ENCODE results near the gene CCDC14. TPM values are rescaled to one million over a fixed set of nuclear protein-coding genes. Genes with fewer than 3 reads are reported as not detected.
A peak's percentile ranks its signal among the peaks of the same experiment; 100 is the strongest.

The CCDC14 gene
- total RNA-seq, 1 experiment from 2014 or later, result 52.4 TPM

- no peaks in the 10 kb centered on the region for H3K27me3 Mint-ChIP-seq (ENCODE audit: low read depth)
- peaks cover 6% of the 10 kb centered on the region for H3K36me3 Mint-ChIP-seq
- DNase-seq (ENCODE audit: low spot score) (no peak), ATAC-seq (no peak)
- peaks cover under 1% of the 10 kb centered on the region; the same call in 1 of the 2 replicates for H3K9me3 Mint-ChIP-seq
- CTCF ChIA-PET, result no interaction called here
- TF ChIP-seq RORB (CRISPR knock-in tag; IDR thresholded peaks at IDR 0.05) (no peak), NR3C1 (CRISPR knock-in tag; conservative IDR thresholded peaks at IDR 0.05; ENCODE audit: low read depth) (no peak), IRF2 (CRISPR knock-in tag; IDR thresholded peaks at IDR 0.05; ENCODE audit: borderline replicate concordance, low read depth) (no peak), JUN (CRISPR knock-in tag; IDR thresholded peaks at IDR 0.05) (no peak), ZNF532 (CRISPR knock-in tag; IDR thresholded peaks at IDR 0.05; ENCODE audit: borderline replicate concordance) (no peak), ZNF281 (CRISPR knock-in tag; IDR thresholded peaks at IDR 0.05) (no peak)
- no peak overlapping the region for H3K4me3 Mint-ChIP-seq
- peaks cover 3% of the 10 kb centered on the region; the same call in 1 of the 2 replicates for H3K4me1 Mint-ChIP-seq
- H3K27ac Mint-ChIP-seq, result no peak overlapping the region
- POLR2A ChIA-PET, result interaction anchor here (0.7 kb wide), 1 partner anchor 12 kb away, joined by 3 read pairs; no protein-coding TSS in a partner anchor
Measured at GRCh38 chr3:123914829-123915228, 46.2 kb downstream of the CCDC14 start.

- Mint-ChIP-seq H3K36me3 (no peaks in the 10 kb centered on the region; the same call in 1 of the 2 replicates), H3K4me1 (peaks cover 3% of the 10 kb centered on the region; the same call in 1 of the 2 replicates), H3K27me3 (ENCODE audit: low read depth) (no peaks in the 10 kb centered on the region; the same call in 1 of the 2 replicates), H3K9me3 (no peaks in the 10 kb centered on the region), H3K27ac (no peak overlapping the region), H3K4me3 (no peak overlapping the region)
- no peak for DNase-seq (ENCODE audit: low spot score)
- ChIA-PET POLR2A (no interaction called here), CTCF (interaction anchor here (0.9 to 1.0 kb wide), 2 partner anchors 26 to 106 kb away, joined by 3 read pairs; no protein-coding TSS in a partner anchor)
- no peak for ATAC-seq
- TF ChIP-seq NR1H2 (CRISPR knock-in tag; IDR thresholded peaks at IDR 0.05) (no peak), JAZF1 (CRISPR knock-in tag; IDR thresholded peaks at IDR 0.05) (no peak), IRF2 (CRISPR knock-in tag; IDR thresholded peaks at IDR 0.05; ENCODE audit: borderline replicate concordance, low read depth) (no peak), CBFB (CRISPR knock-in tag; IDR thresholded peaks at IDR 0.05; ENCODE audit: low read depth) (no peak)
Measured at GRCh38 chr3:123909785-123910184, 51.2 kb downstream of the CCDC14 start.

- Mint-ChIP-seq H3K9me3 (no peaks in the 10 kb centered on the region), H3K27ac (no peak overlapping the region), H3K4me1 (peaks cover 3% of the 10 kb centered on the region; the same call in 1 of the 2 replicates), H3K27me3 (ENCODE audit: low read depth) (no peaks in the 10 kb centered on the region; the same call in 1 of the 2 replicates), H3K4me3 (no peak overlapping the region), H3K36me3 (no peaks in the 10 kb centered on the region)
- ATAC-seq, result peak; percentile 34; the same call in 1 of the 2 replicates
- ChIA-PET CTCF (interaction anchor here (0.6 to 2.0 kb wide), 18 partner anchors 9 to 743 kb away, joined by 3 to 17 read pairs (median 4); partner anchors contain the start of genes CCDC14 and KALRN), POLR2A (interaction anchor here (0.7 kb wide), 1 partner anchor 33 kb away, joined by 3 read pairs; no protein-coding TSS in a partner anchor)
- DNase-seq (ENCODE audit: low spot score), result no peak
- TF ChIP-seq TEAD1 (CRISPR knock-in tag; IDR thresholded peaks at IDR 0.05) (no peak), CTCF (IDR thresholded peaks at IDR 0.05) (no peak), OVOL2 (CRISPR knock-in tag; IDR thresholded peaks at IDR 0.05; ENCODE audit: borderline replicate concordance) (no peak), ZNF232 (CRISPR knock-in tag; IDR thresholded peaks at IDR 0.05) (no peak), CDX4 (CRISPR knock-in tag; IDR thresholded peaks at IDR 0.05; ENCODE audit: borderline replicate concordance) (no peak), CREB1 (CRISPR knock-in tag; IDR thresholded peaks at IDR 0.05) (no peak), TCF7 (CRISPR knock-in tag; IDR thresholded peaks at IDR 0.05; ENCODE audit: low read depth) (no peak), GTF2I (CRISPR knock-in tag; conservative IDR thresholded peaks at IDR 0.05) (no peak), FOXJ3 (CRISPR knock-in tag; IDR thresholded peaks at IDR 0.05; ENCODE audit: borderline replicate concordance) (no peak), E2F1 (CRISPR knock-in tag; IDR thresholded peaks at IDR 0.05) (no peak), ZBTB21 (CRISPR knock-in tag; IDR thresholded peaks at IDR 0.05; ENCODE audit: borderline replicate concordance) (no peak), GABPB1 (CRISPR knock-in tag; IDR thresholded peaks at IDR 0.05) (no peak), NFE2L1 (CRISPR knock-in tag; IDR thresholded peaks at IDR 0.05) (no peak), JAZF1 (CRISPR knock-in tag; IDR thresholded peaks at IDR 0.05) (no peak)
Measured at GRCh38 chr3:123907720-123908119, 53.3 kb downstream of the CCDC14 start.
